ENCODE results near the gene C1QB.
"Not testable (repeated sequence)": the region's sequence is repeated elsewhere in the genome, so short reads cannot be mapped to it uniquely, and the experiment has no call there.

C1QB gene

DNA sequence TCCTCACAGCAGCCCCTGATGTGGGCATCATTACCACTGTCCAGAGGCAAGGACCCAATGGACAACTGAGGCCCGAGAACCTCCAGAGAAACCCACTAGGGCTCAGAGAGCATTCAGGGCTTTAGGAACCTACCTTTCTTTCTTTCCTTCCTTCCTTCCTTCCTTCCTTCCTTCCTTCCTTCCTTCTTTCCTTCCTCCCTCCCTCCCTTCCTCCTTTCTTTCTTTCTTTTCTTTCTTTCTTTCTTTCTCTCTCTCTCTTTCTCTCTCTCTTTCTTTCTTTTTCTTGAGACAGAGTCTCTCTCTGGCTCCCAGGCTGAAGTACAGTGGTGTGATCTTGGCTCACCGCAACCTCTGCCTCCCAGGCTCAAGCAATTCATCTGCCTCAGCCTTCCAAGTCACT, 15.8 kb downstream of the C1QB start:
- not testable (repeated sequence) for FAIRE-seq

DNA sequence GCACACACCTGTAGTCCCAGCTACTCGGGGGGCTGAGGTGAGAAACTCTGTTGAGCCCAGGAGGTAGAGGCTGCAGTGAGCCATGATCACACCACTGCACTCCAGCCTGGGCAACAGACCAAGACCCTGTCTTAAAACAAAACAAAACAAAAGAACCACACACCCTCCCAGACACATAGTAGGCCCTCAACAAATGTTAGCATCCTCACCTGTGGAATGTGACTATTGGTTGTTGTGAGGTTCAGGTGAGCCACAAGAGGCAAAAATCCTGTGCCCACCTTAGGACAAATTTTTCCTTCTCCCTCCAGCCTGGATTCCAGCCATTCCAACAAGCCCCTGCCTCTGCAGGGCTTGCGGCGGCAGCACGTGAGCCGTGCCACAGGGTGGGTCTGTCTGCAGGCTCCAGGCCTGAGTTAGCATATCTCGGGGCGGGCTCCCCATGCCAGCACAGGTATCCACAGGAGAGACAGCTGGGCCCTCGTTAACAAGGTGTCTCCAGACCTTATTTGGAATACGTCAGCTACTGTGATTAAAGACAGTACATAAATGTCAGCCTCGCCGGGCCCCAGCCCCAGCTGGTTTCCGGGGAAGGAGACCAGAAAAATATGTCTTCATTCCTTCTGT, 17.4 kb downstream of the C1QB start:
- FAIRE-seq = no peak

DNA sequence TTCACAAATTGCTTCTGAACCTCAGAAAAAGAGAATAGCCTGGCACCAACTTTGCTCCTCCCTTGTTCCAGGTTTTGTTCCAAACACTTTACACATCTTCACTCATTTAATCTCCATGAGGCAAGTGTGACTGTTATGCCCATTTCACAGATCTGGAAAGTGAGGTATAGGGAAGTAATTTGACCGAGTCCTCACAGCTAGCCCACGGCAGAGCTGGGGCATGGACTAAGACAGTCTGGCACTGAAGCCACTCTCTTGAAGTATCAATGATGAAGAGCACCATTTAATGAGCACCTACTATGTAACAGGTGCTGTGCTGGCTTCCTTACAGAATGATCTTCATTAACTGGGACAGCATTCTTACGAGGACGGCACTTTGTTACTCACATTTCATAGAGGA, 19.0 kb downstream of the C1QB start:
- no peak for FAIRE-seq

DNA sequence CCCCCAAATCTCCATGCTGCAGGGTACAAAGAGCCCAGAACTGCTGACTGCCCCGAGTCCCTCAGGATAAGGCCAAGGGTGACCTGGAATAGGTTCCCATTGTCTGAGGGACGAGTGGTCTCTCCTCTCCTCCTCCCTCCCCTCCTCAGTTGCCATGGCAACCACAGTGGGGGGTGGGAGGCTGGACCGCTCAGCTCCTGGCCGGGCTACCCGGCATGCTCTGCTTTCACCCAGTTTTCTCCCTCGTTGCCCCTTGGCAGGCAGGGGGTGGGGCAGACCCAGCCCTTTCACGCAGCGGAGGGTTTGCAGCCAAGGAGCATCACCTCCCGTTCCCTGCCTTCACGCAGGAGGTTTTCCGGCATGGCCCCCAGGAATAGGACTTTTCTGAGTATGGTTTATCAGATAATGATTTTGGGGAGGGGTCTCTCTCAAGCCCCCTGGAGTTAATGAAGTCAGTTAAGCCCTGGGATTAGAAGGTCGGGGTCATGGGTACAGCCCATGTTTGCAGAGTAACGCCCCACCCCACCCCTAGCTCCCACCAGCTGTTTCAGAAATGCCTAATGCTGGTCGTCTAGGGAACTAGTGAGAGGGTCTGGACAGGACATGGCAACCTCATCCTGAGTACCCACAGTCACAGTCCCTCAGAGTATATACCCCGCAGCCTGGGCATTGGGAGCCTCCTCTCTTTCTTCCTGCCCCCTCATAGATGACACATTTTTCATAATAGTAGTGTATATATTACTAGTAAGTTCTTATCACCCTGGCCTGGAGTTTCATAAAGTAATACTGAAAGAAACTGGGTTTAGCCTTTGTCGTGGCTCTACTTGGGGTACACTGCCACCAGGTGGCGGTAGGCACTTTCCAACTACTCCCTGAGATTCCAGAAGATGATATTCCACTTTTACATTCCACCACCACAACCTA, 20.7 kb downstream of the C1QB start:
- FAIRE-seq = no peak

DNA sequence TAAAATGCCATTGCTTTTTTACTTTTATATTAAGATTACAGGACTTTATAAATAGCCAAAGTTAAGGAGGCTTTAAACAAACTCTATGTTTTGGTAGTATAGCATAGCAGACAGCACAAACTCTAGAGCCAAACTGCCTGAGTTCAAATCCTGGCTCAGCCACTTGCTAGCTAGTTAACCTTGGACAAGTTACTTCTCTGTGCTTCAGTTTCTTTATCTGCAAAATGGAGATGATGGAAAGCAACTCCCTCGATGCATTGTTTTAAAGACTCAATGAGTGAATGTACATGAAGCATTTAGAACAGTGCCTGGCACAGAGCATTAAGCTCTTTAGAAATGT, 21.3 kb downstream of the C1QB start:
- FAIRE-seq = no peak

DNA sequence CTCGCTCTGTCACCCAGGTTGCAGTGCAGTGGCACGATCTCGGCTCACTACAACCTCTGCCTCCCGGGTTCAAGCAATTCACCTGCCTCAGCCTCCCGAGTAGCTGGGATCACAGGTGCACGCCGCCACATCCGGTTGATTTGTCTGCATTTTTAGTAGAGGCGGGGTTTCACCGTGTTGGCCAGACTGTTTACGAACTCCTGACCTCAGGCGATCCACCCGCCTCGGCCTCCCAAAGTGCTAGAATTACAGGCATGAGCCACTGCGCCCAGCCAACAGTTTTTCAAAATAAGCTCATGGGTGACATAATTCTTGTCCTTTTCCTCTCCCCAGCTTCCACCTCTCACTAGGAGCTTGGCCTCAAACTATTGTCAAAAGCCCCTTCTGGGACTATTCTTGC, 23.1 kb downstream of the C1QB start:
- FAIRE-seq = not testable (repeated sequence)

DNA sequence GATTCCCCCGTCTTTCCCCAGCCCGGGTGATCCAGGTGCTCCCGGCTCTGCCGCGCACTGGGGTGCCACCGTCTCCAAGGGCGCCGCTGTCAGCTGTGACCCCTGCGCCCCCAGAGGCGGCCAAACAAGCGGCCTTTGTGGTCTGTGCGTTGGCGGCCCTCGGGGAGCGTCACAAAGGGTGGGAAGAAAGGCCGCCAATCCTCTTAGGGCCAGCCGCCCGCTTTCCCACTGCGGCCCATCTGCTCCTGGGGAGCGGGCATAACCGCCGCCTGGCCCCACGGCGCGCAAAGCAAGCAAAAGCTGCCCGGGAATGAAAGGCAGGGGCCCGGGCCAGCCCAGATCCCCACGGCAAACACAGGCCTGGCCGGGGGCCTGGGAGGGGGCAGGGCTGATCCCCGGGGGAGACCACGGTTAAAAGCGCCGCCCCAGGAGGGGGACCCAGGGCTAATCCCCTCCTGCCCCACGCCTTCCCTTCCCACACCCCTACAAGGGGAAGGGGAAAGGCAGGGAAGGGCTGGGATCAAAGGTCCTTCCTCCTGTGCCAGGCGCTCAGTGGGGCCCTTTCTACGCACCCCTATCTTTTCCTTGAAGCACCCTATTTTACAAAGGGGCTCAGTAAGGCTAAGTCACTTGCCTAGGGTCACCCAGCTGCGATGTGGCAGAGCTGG, 24.0 kb downstream of the C1QB start:
- no peak for FAIRE-seq

DNA sequence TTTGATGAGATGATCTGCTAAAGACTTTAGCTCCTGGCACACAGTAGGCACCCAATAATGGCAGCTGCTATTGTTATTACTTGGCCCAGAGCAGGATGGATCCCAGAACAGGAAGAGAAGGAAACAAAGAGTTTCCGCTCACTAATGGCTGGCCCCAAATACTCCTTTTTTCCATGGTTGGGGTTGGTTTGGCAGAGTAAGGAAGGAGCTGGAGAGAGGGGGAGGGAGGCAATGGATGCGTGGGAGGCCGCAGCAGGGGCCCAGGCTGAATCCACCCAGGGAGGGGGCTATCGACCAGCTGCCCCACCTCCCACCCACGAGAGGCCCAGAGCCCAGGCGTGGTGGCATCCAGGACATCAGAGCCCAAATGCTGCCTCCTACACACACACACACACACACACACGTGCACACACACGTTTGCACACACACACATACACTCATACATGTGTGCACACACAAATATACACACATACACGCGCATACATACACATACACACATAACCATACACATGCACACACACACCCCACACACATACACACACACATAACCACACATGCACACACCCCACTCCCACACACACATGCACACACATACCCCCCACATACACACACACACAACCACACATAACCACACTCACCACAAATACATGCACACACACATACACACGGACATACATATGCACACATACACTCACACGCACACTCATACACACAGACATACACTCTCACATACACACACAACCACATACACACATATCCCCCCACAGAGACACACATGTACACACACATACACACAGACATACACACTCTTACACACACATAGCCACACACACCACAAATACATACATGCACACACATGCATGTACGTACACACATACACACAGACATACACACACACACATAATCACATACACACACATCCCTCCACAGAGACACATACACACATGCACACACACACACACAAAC, 25.2 kb downstream of the C1QB start:
- no peak for FAIRE-seq

DNA sequence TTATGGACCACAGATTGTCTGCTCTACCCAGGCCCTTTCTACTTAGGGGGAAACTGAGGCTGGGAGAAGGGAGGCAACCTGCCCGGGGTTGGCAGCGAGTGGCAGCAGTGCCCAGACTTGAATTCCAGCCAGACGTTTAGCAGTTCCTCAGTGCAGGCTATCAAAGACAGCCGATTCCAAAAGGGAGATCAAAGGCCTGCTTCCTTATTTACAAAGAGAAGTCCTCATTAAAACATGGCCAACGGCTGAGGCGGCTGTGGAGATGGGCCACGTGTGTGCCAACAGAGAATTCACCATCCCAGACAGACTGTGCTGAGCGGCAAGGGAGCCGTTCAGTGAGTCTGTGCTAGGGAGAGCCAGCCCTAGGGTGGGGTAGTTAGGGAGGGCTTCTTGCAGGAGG, 27.7 kb downstream of the C1QB start:
- FAIRE-seq = no peak

DNA sequence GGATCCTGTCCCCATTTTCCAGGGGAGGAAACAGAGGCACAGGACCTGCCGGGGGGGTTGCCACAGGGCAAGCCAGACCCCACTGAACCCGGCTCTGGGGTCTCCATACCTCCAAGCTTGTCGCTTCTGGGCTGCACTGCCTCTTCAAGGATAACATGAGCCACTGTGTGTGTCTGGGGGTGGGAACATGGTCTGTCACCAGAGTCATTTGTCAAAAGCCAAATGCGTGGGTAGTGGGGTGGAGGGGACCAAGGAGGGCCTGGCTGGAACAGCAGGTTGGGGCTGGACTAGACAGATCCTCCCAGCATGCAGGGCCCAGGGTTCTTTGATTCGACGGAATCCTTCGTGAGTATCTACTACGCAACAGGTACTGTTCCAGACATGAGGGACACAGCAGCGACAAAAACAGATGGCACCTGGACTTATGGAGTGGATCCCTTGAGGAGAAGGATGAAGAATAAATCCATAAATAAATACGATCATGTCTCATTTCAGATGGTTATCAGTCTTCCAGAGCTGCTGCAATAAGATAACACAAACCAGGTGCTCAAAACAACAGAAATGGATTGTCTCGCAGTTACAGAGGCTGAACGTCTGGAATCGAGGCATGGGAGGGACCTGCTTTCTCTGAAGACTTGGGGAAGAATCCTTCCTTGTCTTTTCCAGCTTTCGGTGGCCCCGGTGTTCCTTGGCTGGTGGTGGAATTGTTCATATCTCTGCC, 28.7 kb downstream of the C1QB start:
- no peak for FAIRE-seq

DNA sequence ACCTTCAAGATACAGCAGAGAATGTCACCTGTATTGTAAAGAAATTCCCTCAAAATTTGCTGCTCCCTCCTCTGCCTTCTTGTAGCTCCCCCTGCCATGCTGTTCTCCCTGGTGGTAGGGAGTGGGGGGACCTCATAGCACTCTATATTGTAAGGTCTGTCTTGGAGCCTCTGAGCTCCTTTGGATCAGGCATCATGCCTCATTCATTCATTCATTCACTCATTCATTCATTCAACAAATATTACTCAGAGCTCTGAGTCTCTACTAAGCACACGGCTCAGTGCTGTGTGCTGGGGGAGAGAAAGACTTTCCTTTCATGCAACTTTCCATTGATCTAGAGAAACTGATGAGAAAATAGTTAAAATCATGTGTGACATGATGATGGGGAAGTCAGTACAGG, 30.5 kb downstream of the C1QB start:
- FAIRE-seq = no peak

DNA sequence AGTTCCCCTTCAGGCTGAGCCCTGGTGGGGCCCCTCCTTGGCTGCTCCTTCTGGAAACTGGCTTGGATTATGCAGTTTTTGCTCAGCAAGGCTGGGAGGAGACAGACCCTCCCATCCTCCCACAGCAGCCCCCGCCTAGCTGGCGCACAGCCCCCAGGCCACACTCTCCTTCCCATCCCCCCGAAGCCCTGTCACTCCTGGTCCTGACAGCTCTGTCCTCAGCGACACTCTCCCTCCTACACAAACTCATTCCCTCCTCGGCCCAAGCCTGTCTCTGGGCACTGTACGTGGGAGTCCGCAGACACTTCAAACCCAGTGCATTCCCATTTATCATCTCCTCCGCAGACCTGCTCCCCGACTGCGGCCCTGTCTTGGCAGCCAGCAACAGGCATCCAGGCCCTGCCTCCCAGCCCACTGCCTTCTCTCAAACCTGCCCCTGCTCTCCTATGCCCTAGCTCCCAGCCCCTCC, 32.6 kb downstream of the C1QB start:
- FAIRE-seq = no peak

DNA sequence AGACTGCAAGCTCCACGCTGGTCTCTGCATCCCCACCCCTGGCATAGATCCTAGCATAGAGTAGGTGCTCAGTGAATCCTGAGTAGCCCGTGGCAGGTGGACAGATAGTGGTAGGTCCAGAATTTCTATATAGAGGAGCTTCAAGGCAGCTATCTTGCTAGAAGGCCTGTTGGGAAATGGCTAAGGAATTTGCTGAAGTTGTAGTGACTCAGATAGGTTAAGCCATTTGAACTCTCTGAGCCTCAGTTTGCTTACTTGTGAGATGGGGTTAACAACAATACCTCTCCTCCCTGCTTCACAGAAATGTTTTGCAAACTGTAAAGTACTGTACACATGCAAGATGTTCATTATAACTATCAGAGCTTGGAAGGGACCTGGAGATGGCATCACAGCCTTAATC, 34.2 kb downstream of the C1QB start:
- no peak for FAIRE-seq

DNA sequence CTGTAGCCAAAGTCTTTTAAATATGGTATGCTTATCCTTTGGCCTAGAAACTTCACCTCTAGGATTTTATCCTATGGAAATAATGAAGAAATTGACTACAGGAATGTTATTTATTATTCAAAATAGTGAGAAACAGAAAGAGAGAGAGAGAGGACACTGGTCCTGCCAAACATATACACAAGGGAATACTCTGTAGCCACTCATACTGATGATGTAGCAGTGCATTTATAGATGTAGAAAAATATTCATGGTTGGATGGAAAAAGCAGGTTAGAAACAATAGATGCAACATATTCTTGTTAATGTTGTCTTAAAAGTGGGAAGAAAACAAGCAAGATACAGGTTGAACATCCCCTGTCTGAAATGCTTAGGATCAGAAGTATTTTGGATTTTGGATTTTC, 35.4 kb downstream of the C1QB start:
- FAIRE-seq = no peak

DNA sequence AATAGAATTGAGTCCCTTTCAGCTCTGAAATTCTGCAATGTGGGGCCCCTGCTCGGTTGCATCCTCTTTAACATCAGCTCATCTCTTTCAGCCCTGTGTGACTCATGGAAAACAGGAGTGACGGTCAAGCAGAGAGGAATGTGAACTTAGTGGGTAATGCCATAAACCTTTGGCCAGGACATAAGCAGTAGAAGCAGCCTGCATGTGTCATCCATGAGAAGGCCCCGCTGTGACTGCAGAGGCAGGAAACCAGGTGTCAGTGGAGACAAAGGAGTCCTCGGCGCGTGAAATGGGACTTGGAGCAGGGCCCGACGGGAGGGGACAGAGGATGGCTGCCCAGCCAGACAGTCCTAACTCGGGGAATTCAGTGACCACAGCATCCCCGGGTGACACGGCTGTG, 36.5 kb downstream of the C1QB start:
- no peak for FAIRE-seq

DNA sequence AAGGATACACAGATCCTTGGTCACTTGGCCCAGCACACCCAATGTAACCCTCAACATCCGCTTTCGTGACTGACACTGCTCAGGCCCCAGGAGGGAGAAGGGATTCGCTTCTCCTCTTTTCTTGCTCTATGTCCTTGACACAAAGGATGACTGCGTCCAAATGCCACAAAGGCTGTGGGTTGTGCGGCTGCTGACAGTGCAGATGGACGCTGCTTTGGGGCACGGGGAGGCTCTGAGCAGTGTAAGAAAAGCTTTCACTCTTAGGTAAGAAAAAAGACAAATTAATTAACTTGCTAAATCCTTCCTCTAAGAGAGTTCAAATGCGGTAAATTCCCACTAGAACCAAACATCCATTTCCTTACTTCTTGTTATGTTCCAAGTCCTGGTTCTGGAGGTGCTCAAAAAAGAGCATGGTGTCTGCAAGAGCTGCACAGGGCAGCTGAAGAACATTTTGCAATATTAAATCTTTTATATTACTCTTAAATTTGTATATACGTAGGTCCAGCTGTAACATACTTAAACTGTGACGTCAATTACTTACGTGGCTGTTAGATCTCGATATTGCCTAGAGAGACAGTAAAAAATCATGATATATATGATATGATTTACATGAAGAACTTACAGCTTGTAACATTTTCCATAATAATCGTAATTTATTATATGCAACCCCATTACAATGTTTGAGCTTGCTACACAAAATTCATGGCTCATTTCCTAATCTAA, 38.2 kb downstream of the C1QB start:
- FAIRE-seq = no peak

DNA sequence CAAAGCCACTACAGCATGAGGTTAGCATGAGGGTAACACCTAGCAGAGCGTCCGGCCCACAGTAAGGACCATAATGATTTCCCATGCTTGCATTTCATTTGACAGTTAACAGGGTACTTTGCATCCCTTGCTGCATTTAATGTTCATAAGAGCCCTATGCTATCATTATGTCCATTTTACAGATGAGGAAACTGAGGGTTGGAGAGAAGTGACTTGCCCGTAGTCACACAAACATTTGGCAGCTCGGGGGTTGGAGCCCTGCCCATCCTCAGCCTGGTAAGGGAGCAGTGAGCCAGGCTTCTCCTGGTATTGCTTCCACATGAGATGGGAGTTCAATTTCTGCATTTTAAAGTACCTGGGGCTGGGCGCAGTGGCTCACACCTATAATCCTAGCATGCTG, 41.1 kb downstream of the C1QB start:
- FAIRE-seq = no peak

DNA sequence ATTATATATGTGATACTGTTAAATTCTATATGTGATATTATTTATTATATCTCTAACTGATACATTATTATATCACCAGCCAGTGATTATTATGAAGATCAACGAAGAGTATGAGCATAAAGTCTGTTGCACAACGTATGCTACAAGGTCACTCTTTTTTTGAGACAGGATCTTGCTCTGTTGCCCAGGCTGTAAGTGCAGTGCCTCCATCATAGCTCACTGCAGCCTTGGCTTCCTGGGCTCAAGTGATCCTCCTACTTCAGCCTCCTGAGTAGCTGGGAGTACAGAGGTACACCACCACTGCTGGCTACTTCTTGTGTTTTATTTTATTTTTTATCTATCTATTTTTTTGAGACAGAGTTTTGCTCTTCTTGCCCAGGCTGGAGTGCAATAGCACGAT, 43.6 kb downstream of the C1QB start:
- FAIRE-seq = no peak

DNA sequence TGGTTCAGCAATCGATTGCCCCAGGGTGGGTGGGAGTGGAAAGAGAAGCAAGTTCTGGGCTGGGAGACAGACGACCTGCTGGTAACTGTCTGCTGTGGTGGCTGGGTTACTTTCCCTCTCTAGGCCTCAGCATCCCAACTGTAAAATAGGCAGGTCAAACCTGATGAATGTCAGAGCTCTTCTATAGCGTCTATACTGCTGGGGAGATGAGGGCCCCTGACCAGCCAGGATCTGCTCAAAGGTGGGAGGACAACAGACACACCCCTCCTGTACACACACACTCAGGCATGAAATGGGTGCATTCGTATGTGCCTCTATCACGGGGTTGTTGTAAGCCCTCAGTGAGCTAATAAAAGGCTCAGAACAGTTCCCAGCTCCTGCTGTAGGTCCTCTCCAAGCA, 44.9 kb downstream of the C1QB start:
- FAIRE-seq = no peak

DNA sequence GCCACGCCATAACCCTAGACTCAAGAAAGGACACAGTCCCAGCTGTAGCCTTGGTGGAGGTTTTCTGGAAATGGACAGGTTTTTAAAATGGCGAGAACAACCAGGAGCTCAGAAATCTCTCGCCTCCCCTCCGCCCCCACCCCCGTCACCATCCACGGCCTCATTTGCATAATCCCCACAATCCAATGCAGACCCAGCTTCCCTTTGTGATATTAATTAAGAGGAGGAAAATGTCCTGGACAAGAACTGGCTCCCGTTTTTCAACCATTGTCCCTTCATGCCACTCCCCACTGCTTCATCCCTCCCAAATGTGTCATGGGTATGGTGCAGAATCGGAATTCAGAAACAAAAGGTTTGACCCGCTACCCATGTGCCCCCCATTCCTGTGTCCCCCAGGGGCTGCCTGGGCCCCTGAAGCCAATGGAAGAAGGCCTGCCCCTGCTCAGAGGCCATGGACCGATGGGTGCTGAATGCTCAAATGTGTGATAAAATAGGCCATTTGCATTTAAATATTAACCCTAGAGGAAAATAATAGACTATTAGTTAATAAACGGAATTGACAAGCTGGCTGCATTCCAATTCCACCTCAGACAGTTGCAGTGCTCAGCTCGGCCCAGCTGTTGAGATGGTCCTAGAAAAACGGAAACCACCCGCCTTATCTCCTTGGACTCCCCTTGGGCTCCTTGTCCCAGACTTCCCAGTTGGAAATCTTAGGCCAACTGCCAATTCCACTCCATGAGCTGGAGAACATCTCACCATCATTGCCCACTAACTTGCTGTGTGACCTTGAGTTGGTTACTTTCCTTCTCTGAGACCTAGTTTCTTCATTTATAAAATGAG, 46.9 kb downstream of the C1QB start:
- no peak for FAIRE-seq
